HepG2 (cell line): ENCODE results near the gene ACACB. TPM values are rescaled to one million over a fixed set of nuclear protein-coding genes. Genes with fewer than 3 reads are reported as not detected.

Source experiments
- ATAC-seq: fragments of 200-7000 bp; cut with Tn5 transposase; 3 replicates; pipeline ENCODE4 v1.9.1; 2020; ENCODE audit warnings: mild to moderate bottlenecking, moderate library complexity
- BruUV-seq: library from RNA; stranded (reverse); fragments of 400-500 nt; replicated peaks from 2 replicates; lab custom pipeline; 2021; lab: Mats Ljungman, UMichigan
- CTCF ChIA-PET: fragments of 300-600 bp; formaldehyde crosslinking; extraction: SDS; loops from one replicate; lab custom pipeline; 2021; ENCODE audit warnings: low total read pairs, inconsistent platforms, low intra/inter-chr PET ratio; lab: Yijun Ruan, JAX
- POLR2A ChIA-PET: fragments of 350-600 bp; sonication (Branson Sonifier 250); formaldehyde crosslinking; loops from one replicate; lab custom pipeline; 2020; ENCODE audit warnings: antibody characterized with exemption, inconsistent platforms; lab: Yijun Ruan, JAX
- DNase-seq: peaks from one replicate; pipeline ENCODE4 v3.0.0-alpha.2; 2015; ENCODE audit warnings: low spot score
- FAIRE-seq: peaks from 3 replicates; lab custom pipeline; 2011; peaks lifted over from hg19 to GRCh38; lab: Jason Lieb, UNC
- H2AFZ ChIP-seq: one replicate; pipeline ENCODE4 v1.6.1; 2011; ENCODE audit warnings: low read length, inconsistent platforms
- H3K27ac ChIP-seq: fragments of 300-600 bp; 3 replicates; pipeline ENCODE4 v1.8.0; 2011; ENCODE audit warnings: mixed run types, mild to moderate bottlenecking, mixed read lengths, low read length, inconsistent platforms; ENCODE audit not compliant: insufficient read depth; ENCODE audit errors: extremely low read length
- H3K27me3 ChIP-seq, 2 experiments: fragments of 200-600 bp in 1 of 2; 2 replicates in 1 of 2; 3 replicates in 1 of 2; pipeline versions ENCODE4 v1.6.0 to v1.8.0; 2011; ENCODE audit warnings: low read length in 2 of 2, mild to moderate bottlenecking in 2 of 2, moderate library complexity in 2 of 2, inconsistent platforms in 1 of 2; ENCODE audit not compliant: insufficient read depth in 2 of 2, control insufficient read depth in 1 of 2
- H3K36me3 ChIP-seq, 2 experiments: fragments of 200-600 bp in 1 of 2; replicated peaks in 1 of 2; 2 replicates in 1 of 2; 3 replicates in 1 of 2; pipeline versions ENCODE4 v1.5.1 to v1.8.0; 2011; ENCODE audit warnings: low read length in 2 of 2, inconsistent platforms in 1 of 2; ENCODE audit not compliant: insufficient read depth in 2 of 2, control insufficient read depth in 1 of 2
- H3K4me1 ChIP-seq: 2 replicates; pipeline ENCODE4 v1.5.1; 2012; ENCODE audit warnings: low read length, inconsistent platforms; ENCODE audit not compliant: insufficient read depth
- H3K4me2 ChIP-seq: 2 replicates; pipeline ENCODE4 v1.6.0; 2011; ENCODE audit warnings: low read depth, low read length, inconsistent platforms
- H3K4me3 ChIP-seq, 3 experiments: fragments of 200-600 bp in 1 of 3; sonication (generic), shearing (Covaris generic) in 1 of 3; replicated peaks in 1 of 3; 2 replicates each; pipeline ENCODE4 v1.5.1; 2011 to 2016; ENCODE audit warnings: low read length in 3 of 3, inconsistent platforms in 2 of 3, low read depth in 2 of 3, mild to moderate bottlenecking in 2 of 3, control low read depth in 1 of 3, mixed read lengths in 1 of 3; ENCODE audit not compliant: insufficient read depth in 1 of 3
- H3K79me2 ChIP-seq: one replicate; pipeline ENCODE4 v1.6.1; 2011; ENCODE audit warnings: low read length, inconsistent platforms; ENCODE audit not compliant: insufficient read depth
- H3K9ac ChIP-seq: 2 replicates; pipeline ENCODE4 v1.6.0; 2011; ENCODE audit warnings: mild to moderate bottlenecking, low read depth, low read length, inconsistent platforms; ENCODE audit not compliant: insufficient read depth
- H3K9me3 ChIP-seq: 2 replicates; pipeline ENCODE4 v1.5.1; 2012; ENCODE audit warnings: mild to moderate bottlenecking, low read length
- H4K20me1 ChIP-seq: 2 replicates; pipeline ENCODE4 v1.6.0; 2011; ENCODE audit warnings: inconsistent platforms, mild to moderate bottlenecking, low read length, moderate library complexity; ENCODE audit not compliant: insufficient read depth
- CTCF ChIP-seq: sonication (generic); formaldehyde crosslinking; IDR thresholded peaks from 2 replicates; pipeline ENCODE4 v1.5.0; 2020; ENCODE audit warnings: mild to moderate bottlenecking, missing genetic modification reagents, moderate library complexity
- MLXIP ChIP-seq: sonication (generic); formaldehyde crosslinking; IDR thresholded peaks from 2 replicates; pipeline ENCODE4 v1.9.0; 2021; ENCODE audit warnings: missing genetic modification reagents, borderline replicate concordance
- STAG1 ChIP-seq: sonication (generic); formaldehyde crosslinking; IDR thresholded peaks from 2 replicates; pipeline ENCODE4 v1.4.0; 2020; ENCODE audit warnings: missing genetic modification reagents
- ZFP90 ChIP-seq: sonication (generic); formaldehyde crosslinking; IDR thresholded peaks from 2 replicates; pipeline ENCODE4 v1.8.0; 2022; ENCODE audit warnings: missing genetic modification reagents, mild to moderate bottlenecking, inconsistent platforms, borderline replicate concordance
- ZNF280B ChIP-seq: sonication (generic); formaldehyde crosslinking; IDR thresholded peaks from 2 replicates; pipeline ENCODE4 v1.5.0; 2020; ENCODE audit warnings: missing genetic modification reagents, mild to moderate bottlenecking, borderline replicate concordance
- ZNF704 ChIP-seq: sonication (generic); formaldehyde crosslinking; IDR thresholded peaks from 2 replicates; pipeline ENCODE4 v1.8.1; 2023; ENCODE audit warnings: mild to moderate bottlenecking, inconsistent platforms, moderate library complexity, missing genetic modification reagents, borderline replicate concordance
- WGBS: methylation state at CpG from one replicate; pipeline ENCODE4 v1.1.6; 2017; ENCODE audit warnings: low lambda C conversion rate; 5-methylcytosine and 5-hydroxymethylcytosine counted together
- in situ Hi-C: cut with HindIII; loops from 2 replicates; pipeline ENCODE4 v1.10.0; 2017; ENCODE audit warnings: low pct_unique_long_range_greater_than_20kb; ENCODE audit not compliant: extremely low pct_ligation_motif_present
- intact Hi-C: fragments of 100-400 bp; cut with micrococcal nuclease; formaldehyde crosslinking; loops from one replicate; pipeline ENCODE4 v1.10.0; 2022; ENCODE audit not compliant: unreplicated experiment
- polyA plus RNA-seq, 8 experiments: library from polyadenylated mRNA; depleted of rRNA in 3 of 8; stranded (reverse) in 7 of 8; unstranded in 1 of 8; fragments of >200 nt; fragmentation: Illumina TruSeq in 4 of 8; extraction: Trizol in 4 of 8; gene quantifications; 2 replicates each; pipeline versions ENCODE4 v1.2.1 to v1.2.3, GENCODE V29; 2011 to 2016; ENCODE audit warnings: low read depth in 4 of 8, missing spikeins in 1 of 8, mixed read lengths in 1 of 8; ENCODE audit not compliant: insufficient read depth in 1 of 8
- total RNA-seq, 5 experiments: library from RNA; depleted of rRNA; stranded (reverse); fragments of >200 nt; fragmentation: Illumina TruSeq; extraction: Trizol; gene quantifications; 2 replicates each; pipeline ENCODE4 v1.2.3, GENCODE V29; 2016; ENCODE audit warnings: low read depth in 1 of 5

Gene ACACB
- total and polyA plus RNA-seq, 2 of the 13 experiments (the other 11 are each of a cell fraction or from before 2014, with no cell fraction given): 6.2 to 8.6 TPM

GRCh38 chr12:109252799-109253198 is 136.4 kb downstream of the ACACB start:
- in situ Hi-C loops (no loop called here), intact Hi-C loops (no loop called here)
- ChIA-PET POLR2A (no interaction called here), CTCF (no interaction called here)
- TF ChIP-seq CTCF (CRISPR knock-in tag) (0 out of 2 replicates have a peak, but pooled peaks have one; percentile 6), STAG1 (CRISPR knock-in tag) (peak; percentile 21; the same call in 1 of the 2 replicates), ZNF704 (CRISPR knock-in tag) (no peak)
- Histone ChIP-seq H3K9me3 (peaks cover 6% of the 10 kb centered on the region), H3K36me3 (0 out of 5 replicates have a peak, but pooled peaks cover 0 to 1% of the 10 kb centered on the region in 2 experiments), H3K79me2 (no peaks in the 10 kb centered on the region), H3K27me3 (no peaks in the 10 kb centered on the region), H3K4me1 (peaks cover 18% of the 10 kb centered on the region), H2AFZ (no peak overlapping the region), H3K9ac (no peak overlapping the region), H3K4me3 (no peak overlapping the region), H3K4me2 (no peak overlapping the region), H3K27ac (no peak overlapping the region), H4K20me1 (no peaks in the 10 kb centered on the region)
- 95% methylated on average over 4 of the region's 4 CpGs for WGBS
- FAIRE-seq (no peak), DNase-seq (no peak), ATAC-seq (no peak)
- no TSS peak for BruUV-seq

GRCh38 chr12:109253913-109254544 is 137.6 kb downstream of the ACACB start:
- ATAC-seq: no peak
- 91% methylated on average over 7 of the region's 7 CpGs for WGBS
- peaks cover 6% of the 10 kb centered on the region for H3K9me3 ChIP-seq

More at GRCh38 chr12:109253913-109254544, 137.6 kb downstream of the ACACB start:
- TF ChIP-seq ZNF280B (CRISPR knock-in tag) (no peak), ZFP90 (CRISPR knock-in tag) (peak; percentile 100), MLXIP (no peak)
- TF ChIP-seq, all 625 proteins: peak for 1
- BruUV-seq: no TSS peak
- FAIRE-seq: no peak
- in situ Hi-C loops: no loop called here
- no peak for DNase-seq
- no peak overlapping the region for H2AFZ ChIP-seq
- no peak overlapping the region for H3K9ac ChIP-seq
- H4K20me1 ChIP-seq: no peaks in the 10 kb centered on the region
- no peaks in the 10 kb centered on the region for H3K27me3 ChIP-seq
- no peaks in the 10 kb centered on the region for H3K79me2 ChIP-seq
- no peak overlapping the region for H3K4me2 ChIP-seq
- ChIA-PET POLR2A (no interaction called here), CTCF (no interaction called here)
- 0 out of 5 replicates have a peak, but pooled peaks cover 0 to 1% of the 10 kb centered on the region in 2 experiments for H3K36me3 ChIP-seq
- H3K4me1 ChIP-seq: peaks cover 5% of the 10 kb centered on the region
- H3K4me3 ChIP-seq: no peak overlapping the region
- H3K27ac ChIP-seq: no peak overlapping the region
- intact Hi-C loops: loop anchor here (2.0 kb wide), 2 partner anchors 119 to 143 kb away; no protein-coding TSS in a partner anchor
